Stomach (tissue), 9 donors: ENCODE measurements around the gene SPTY2D1. TPM values are rescaled to one million over a fixed set of nuclear protein-coding genes. Genes with fewer than 3 reads are reported as not detected.
"Not testable (repeated sequence)": the region's sequence is repeated elsewhere in the genome, so short reads cannot be mapped to it uniquely, and the experiment has no call there.

Experiments
- DNase-seq, 2 donors: peaks; one replicate each; pipeline versions ENCODE4 v3.0.0 to v3.0.0-alpha.2; 2013 to 2019
- H3K27ac ChIP-seq, 5 donors: fragments of 200-600 bp in 4 of 5; sonication (generic) in 4 of 5; one replicate each; pipeline ENCODE4 v1.5.1; 2013 to 2019; ENCODE audit warnings: mild to moderate bottlenecking in 1 of 5, moderate library complexity in 1 of 5
- H3K27me3 ChIP-seq, 3 donors: fragments of 200-600 bp; sonication (generic); one replicate each; pipeline ENCODE4 v1.5.1; 2017 to 2019; ENCODE audit warnings: mixed run types in 1 of 3
- H3K36me3 ChIP-seq, 4 donors: fragments of 200-600 bp; sonication (generic); 1 replicate in 3 of 4; 2 replicates in 1 of 4; pipeline ENCODE4 v1.5.1; 2016 to 2019
- H3K4me1 ChIP-seq, 4 donors: fragments of 200-600 bp; sonication (generic); one replicate each; pipeline ENCODE4 v1.5.1; 2016 to 2019
- H3K4me3 ChIP-seq, 4 donors: fragments of 200-600 bp; sonication (generic) in 3 of 4; one replicate each; pipeline ENCODE4 v1.5.1; 2016 to 2019; ENCODE audit warnings: mild to moderate bottlenecking in 1 of 4
- H3K9me3 ChIP-seq, 4 donors: fragments of 200-600 bp; sonication (generic); one replicate each; pipeline ENCODE4 v1.5.1; 2016 to 2019
- CTCF ChIP-seq, 7 experiments: fragments of 450-650 bp in 4 of 7; fragments of 200-600 bp in 3 of 7; sonication (generic) in 3 of 7; IDR thresholded peaks; one replicate each; pipeline ENCODE4 v1.5.1; 2016 to 2019; ENCODE audit warnings: antibody characterized with exemption in 7 of 7, control low read depth in 2 of 7, mild to moderate bottlenecking in 1 of 7
- EP300 ChIP-seq: sonication (generic); formaldehyde crosslinking; IDR thresholded peaks from one replicate; pipeline ENCODE4 v1.6.1; 2017; ENCODE audit warnings: antibody characterized with exemption
- POLR2A ChIP-seq, 4 donors: fragments of 450-650 bp; IDR thresholded peaks; one replicate each; pipeline ENCODE4 v1.6.1; 2016; ENCODE audit warnings: antibody characterized with exemption in 4 of 4, control low read depth in 2 of 4, mild to moderate bottlenecking in 1 of 4, moderate library complexity in 1 of 4
- POLR2AphosphoS5 ChIP-seq, 3 donors: sonication (generic); formaldehyde crosslinking; IDR thresholded peaks; one replicate each; pipeline ENCODE4 v1.6.1; 2016; ENCODE audit warnings: antibody characterized with exemption in 3 of 3
- WGBS, 5 donors: extraction: QIAGEN DNeasy Blood & Tissue Kit in 3 of 5; methylation state at CpG; one replicate each; pipeline versions ENCODE4 v1.1.5 to v1.1.7; 2013 to 2018; 5-methylcytosine and 5-hydroxymethylcytosine counted together
- intact Hi-C: fragments of 100-400 bp; cut with DNase I; formaldehyde crosslinking; loops from one replicate; pipeline ENCODE4 v1.15.1; 2023; ENCODE audit warnings: low total_unique reads
- polyA plus RNA-seq, 3 donors: library from polyadenylated mRNA; stranded (reverse); fragments of 200-250 nt; gene quantifications; one replicate each; pipeline ENCODE4 v1.2.3, GENCODE V29; 2013
- total RNA-seq, 5 donors: library from RNA; depleted of rRNA; stranded (reverse); fragments of >200 nt; gene quantifications; one replicate each; pipeline versions ENCODE4 v1.1.0 to v1.2.3, GENCODE V29; 2014 to 2016
- donor health status: healthy with polysubstance abuse.
- donor health status: Bipolar disorder and iron deficiency.
- donor health status: healthy.

Gene SPTY2D1
- total and polyA plus RNA-seq, 8 donors = 3.0 to 24.3 (median 7.6) TPM

GRCh38 chr11:18594999-18595749, 39.0 kb downstream of the SPTY2D1 start:
- H3K4me3 ChIP-seq = no peak overlapping the region
- H3K9me3 ChIP-seq = no peaks in the 10 kb centered on the region
- peaks cover 6 to 21% (median 13%) of the 10 kb centered on the region in 4 donors for H3K4me1 ChIP-seq
- no peak for DNase-seq
- 64 to 75% (median 70%) methylated on average over 5 of the region's 5 CpGs for WGBS, 5 donors
- H3K36me3 ChIP-seq = peaks cover 7 to 22% (median 15%) of the 10 kb centered on the region in 4 donors
- no peak for TF ChIP-seq EP300
- no peak for TF ChIP-seq POLR2AphosphoS5 (IDR thresholded peaks at IDR 0.05)
- no peak for TF ChIP-seq POLR2A (IDR thresholded peaks at IDR 0.05)
- TF ChIP-seq CTCF (IDR thresholded peaks at IDR 0.05) = no peak
- intact Hi-C loops = no loop called here
- no peaks in the 10 kb centered on the region for H3K27me3 ChIP-seq
- H3K27ac ChIP-seq = no peak overlapping the region

- H3K9me3 ChIP-seq, H3K27ac ChIP-seq, H3K27me3 ChIP-seq, intact Hi-C loops, H3K4me3 ChIP-seq, DNase-seq: not testable (repeated sequence)
- peaks cover 15 to 32% (median 24%) of the 10 kb centered on the region in 4 donors for H3K4me1 ChIP-seq
- WGBS, 5 donors = 87 to 99% (median 91%) methylated on average over 5 of the region's 5 CpGs
- peaks cover 7 to 22% (median 15%) of the 10 kb centered on the region in 4 donors for H3K36me3 ChIP-seq
Observed at GRCh38 chr11:18594088-18594487, 40.1 kb downstream of the SPTY2D1 start.

- intact Hi-C loops = no loop called here
- Histone ChIP-seq H3K4me3 (no peak overlapping the region), H3K27me3 (no peaks in the 10 kb centered on the region), H3K4me1 (peaks cover 25 to 52% (median 39%) of the 10 kb centered on the region in 4 donors), H3K27ac (peak overlapping the region in 2 of 5 donors; percentile 18 to 31), H3K36me3 (peaks cover 0 to 6% (median 3%) of the 10 kb centered on the region in 4 donors), H3K9me3 (no peaks in the 10 kb centered on the region)
- no peak for DNase-seq
- 58 to 67% (median 59%) methylated on average over 2 of the region's 2 CpGs for WGBS, 5 donors
- TF ChIP-seq EP300 (no peak), POLR2A (IDR thresholded peaks at IDR 0.05) (no peak), CTCF (IDR thresholded peaks at IDR 0.05) (no peak), POLR2AphosphoS5 (IDR thresholded peaks at IDR 0.05) (no peak)
Observed at GRCh38 chr11:18590571-18590970, 43.6 kb downstream of the SPTY2D1 start.

GRCh38 chr11:18588297-18589252, 45.6 kb downstream of the SPTY2D1 start, which contains the start of gene UEVLD:
UEVLD (minus strand) TSS chr11:18588734; CDS start chr11:18588654, 80 bp downstream.
- H3K4me1 ChIP-seq = peaks cover 25 to 52% (median 39%) of the 10 kb centered on the region in 4 donors

More at GRCh38 chr11:18588297-18589252, 45.6 kb downstream of the SPTY2D1 start, which contains the start of gene UEVLD:
- H3K36me3 ChIP-seq = no peaks in the 10 kb centered on the region
- H3K27ac ChIP-seq = peak within 1 kb of the TSS; percentile 85 to 93 (median 87)
- peak; percentile 90 to 96 for DNase-seq
- TF ChIP-seq POLR2A (IDR thresholded peaks at IDR 0.05) (peak in 1 of 4 donors; percentile 47), EP300 (peak; percentile 44), CTCF (IDR thresholded peaks at IDR 0.05) (no peak), POLR2AphosphoS5 (IDR thresholded peaks at IDR 0.05) (peak; percentile 62 to 96 (median 92))
- H3K27me3 ChIP-seq = no peaks in the 10 kb centered on the region
- no peaks in the 10 kb centered on the region for H3K9me3 ChIP-seq
- intact Hi-C loops = no loop called here
- H3K4me3 ChIP-seq = peak within 1 kb of the TSS; percentile 77 to 89 (median 86)
- 1 to 3% (median 2%) methylated on average over 43 to 50 of the region's 50 CpGs for WGBS, 5 donors
